Endothelial cell (in vitro differentiated cells): ENCODE measurements around the gene PTCD3. TPM values are rescaled to one million over a fixed set of nuclear protein-coding genes. Genes with fewer than 3 reads are reported as not detected.

Experiments used
- DNase-seq: peaks from one replicate; pipeline ENCODE4 v3.0.0; 2021; ENCODE audit warnings: low spot score
- H3K27ac Mint-ChIP-seq: one replicate; pipeline ENCODE4 v1.8.0; 2021; ENCODE audit warnings: mixed read lengths, inconsistent platforms; ENCODE audit not compliant: unreplicated experiment
- H3K27me3 Mint-ChIP-seq: one replicate; pipeline ENCODE4 v1.8.0; 2021; ENCODE audit warnings: mild to moderate bottlenecking, moderate library complexity, mixed read lengths, inconsistent platforms; ENCODE audit not compliant: unreplicated experiment
- H3K36me3 Mint-ChIP-seq: one replicate; pipeline ENCODE4 v1.8.0; 2021; ENCODE audit warnings: mild to moderate bottlenecking, low read depth, mixed read lengths, inconsistent platforms; ENCODE audit not compliant: unreplicated experiment
- H3K4me1 Mint-ChIP-seq: one replicate; pipeline ENCODE4 v1.8.0; 2021; ENCODE audit warnings: mild to moderate bottlenecking, mixed read lengths, inconsistent platforms; ENCODE audit not compliant: unreplicated experiment
- H3K4me3 Mint-ChIP-seq: one replicate; pipeline ENCODE4 v1.8.0; 2021; ENCODE audit warnings: mild to moderate bottlenecking, mixed read lengths, inconsistent platforms; ENCODE audit not compliant: unreplicated experiment
- H3K9me3 Mint-ChIP-seq: one replicate; pipeline ENCODE4 v1.8.0; 2021; ENCODE audit warnings: mixed read lengths, inconsistent platforms; ENCODE audit not compliant: unreplicated experiment
- total RNA-seq: library from RNA; stranded (reverse); fragmentation: NEBNext Ultra II Directional; extraction: Animal tissue kit (Norgen Biotek cat#: 25700); gene quantifications from one replicate; pipeline ENCODE4 v1.2.1, GENCODE V29; 2021; ENCODE audit not compliant: unreplicated experiment
- TF ChIP-seq, protein P1 (sequence below): fragments of 200-600 bp; sonication (generic); IDR thresholded peaks from one replicate; pipeline ENCODE4 v1.5.0; 2021; ENCODE audit warnings: antibody characterized with exemption; ENCODE audit not compliant: unreplicated experiment

Gene PTCD3
- total RNA-seq, 1 donor from 2014 or later, result 80.9 TPM

DNA sequence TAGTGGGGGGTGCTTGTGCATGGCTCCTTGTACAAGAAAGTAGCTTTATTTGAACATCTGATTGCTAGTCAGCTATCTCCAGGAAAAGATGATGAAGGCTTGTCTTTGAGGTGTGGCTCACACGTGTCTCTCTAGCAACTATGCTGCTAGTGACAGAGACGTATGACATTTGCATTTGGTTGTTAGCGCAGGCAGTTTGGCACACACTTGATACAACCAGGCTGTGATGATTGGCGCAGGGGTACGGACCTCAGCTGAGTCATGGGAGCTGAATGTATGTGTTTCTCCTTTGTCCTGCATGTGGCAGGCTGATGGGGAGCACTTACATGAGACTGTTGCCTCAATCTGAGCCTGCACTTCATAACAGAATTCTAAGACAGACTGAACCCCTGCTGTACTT, 29.6 kb downstream of the PTCD3 start:
- Mint-ChIP-seq H3K36me3 (peaks cover 37% of the 10 kb centered on the region), H3K27ac (no peak overlapping the region), H3K9me3 (no peaks in the 10 kb centered on the region), H3K27me3 (peaks cover 1% of the 10 kb centered on the region), H3K4me3 (no peak overlapping the region), H3K4me1 (no peaks in the 10 kb centered on the region)
- DNase-seq, result no peak
- TF ChIP-seq, protein P1, sequence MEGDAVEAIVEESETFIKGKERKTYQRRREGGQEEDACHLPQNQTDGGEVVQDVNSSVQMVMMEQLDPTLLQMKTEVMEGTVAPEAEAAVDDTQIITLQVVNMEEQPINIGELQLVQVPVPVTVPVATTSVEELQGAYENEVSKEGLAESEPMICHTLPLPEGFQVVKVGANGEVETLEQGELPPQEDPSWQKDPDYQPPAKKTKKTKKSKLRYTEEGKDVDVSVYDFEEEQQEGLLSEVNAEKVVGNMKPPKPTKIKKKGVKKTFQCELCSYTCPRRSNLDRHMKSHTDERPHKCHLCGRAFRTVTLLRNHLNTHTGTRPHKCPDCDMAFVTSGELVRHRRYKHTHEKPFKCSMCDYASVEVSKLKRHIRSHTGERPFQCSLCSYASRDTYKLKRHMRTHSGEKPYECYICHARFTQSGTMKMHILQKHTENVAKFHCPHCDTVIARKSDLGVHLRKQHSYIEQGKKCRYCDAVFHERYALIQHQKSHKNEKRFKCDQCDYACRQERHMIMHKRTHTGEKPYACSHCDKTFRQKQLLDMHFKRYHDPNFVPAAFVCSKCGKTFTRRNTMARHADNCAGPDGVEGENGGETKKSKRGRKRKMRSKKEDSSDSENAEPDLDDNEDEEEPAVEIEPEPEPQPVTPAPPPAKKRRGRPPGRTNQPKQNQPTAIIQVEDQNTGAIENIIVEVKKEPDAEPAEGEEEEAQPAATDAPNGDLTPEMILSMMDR, result no peak

DNA sequence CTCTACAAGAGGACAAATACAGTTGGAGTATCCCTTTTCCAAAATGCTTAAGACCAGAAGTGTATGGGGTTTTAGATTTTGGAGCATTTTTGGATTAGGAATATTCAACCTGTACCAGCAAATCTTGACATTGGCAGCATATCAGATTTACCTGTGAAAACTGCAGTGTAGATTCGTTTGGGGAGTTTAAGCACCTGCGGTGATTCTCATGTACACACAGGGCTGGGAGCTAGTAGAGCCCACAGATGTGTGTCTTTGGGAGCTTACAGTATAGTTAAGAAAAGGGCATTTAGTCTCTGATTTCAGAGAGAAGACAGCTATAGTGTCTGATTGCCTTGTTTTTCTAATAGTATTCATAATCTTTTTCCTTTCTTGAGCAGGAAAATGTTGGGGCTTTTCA, 30.1 kb downstream of the PTCD3 start:
- Mint-ChIP-seq H3K4me3 (no peak overlapping the region), H3K9me3 (no peaks in the 10 kb centered on the region), H3K36me3 (peaks cover 37% of the 10 kb centered on the region), H3K4me1 (no peaks in the 10 kb centered on the region), H3K27me3 (peaks cover 1% of the 10 kb centered on the region), H3K27ac (no peak overlapping the region)
- DNase-seq, result no peak
- TF ChIP-seq, protein P1, result no peak

DNA sequence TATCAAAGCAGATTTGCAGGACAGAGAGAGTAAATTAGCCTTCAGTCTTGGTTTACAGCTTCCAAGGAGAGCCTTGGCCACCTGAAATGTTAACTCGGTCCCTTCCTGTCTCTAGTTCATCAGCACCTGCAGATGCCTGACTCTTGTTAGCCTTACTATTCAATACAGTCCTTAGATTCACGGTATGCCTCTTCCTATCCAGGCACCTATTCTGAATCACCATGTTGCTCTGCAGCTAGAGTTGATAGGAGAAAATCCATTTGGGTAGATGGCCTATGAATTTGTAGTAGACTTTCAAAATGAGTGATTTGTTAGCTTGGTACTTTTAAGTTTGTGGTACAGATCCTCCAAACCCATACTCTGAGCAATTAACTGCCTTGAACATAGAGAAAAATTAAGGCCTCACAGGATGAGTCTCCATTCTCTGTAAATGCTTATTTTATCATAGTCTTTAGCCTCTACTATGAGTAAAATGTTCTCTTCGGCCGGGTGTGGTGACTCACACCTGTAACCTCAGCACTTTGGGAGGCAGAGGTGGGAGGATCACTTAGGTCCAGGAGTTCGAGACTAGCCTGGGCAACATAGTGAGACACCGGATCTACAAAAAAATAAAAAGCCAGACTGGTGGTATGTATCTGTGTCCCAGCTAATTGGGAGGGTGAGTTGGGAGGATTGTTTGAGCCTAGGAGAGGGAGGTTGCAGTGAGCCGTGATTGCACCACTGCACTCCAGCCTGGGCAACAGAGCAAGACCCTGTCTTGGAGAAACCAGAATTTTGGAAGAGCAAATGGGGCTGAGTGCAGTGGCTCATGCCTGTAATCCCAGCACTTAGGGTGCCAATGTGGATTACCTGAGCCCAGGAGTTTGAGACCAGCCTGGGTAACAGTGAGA, 32.9 kb downstream of the PTCD3 start:
- peaks cover 1% of the 10 kb centered on the region for H3K27me3 Mint-ChIP-seq
- no peak for DNase-seq
- H3K4me3 Mint-ChIP-seq, result no peak overlapping the region
- H3K9me3 Mint-ChIP-seq, result no peaks in the 10 kb centered on the region
- TF ChIP-seq, protein P1, result no peak
- H3K27ac Mint-ChIP-seq, result no peak overlapping the region
- H3K4me1 Mint-ChIP-seq, result no peaks in the 10 kb centered on the region
- H3K36me3 Mint-ChIP-seq, result peaks cover 37% of the 10 kb centered on the region

DNA sequence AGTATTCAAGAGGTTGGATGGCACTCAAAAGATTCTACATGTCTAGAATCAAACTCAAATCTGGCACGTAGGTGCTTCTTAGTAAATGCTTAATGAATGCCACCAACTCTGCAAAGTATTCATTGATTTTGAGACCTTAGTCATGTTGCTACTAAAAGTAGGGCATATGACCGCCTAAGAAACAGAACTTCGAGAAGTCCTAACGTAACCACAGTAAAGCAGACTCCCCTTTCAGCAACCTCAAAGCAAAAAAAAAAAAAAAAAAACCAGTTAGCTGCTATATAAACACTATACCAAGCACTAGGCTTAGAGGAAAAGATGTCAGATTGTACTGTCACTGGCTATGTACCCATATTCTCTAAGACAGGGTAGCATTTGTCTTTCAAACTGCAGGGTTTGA, 33.9 kb downstream of the PTCD3 start:
- no peak overlapping the region for H3K27ac Mint-ChIP-seq
- H3K27me3 Mint-ChIP-seq, result peaks cover 1% of the 10 kb centered on the region
- peaks cover 41% of the 10 kb centered on the region for H3K36me3 Mint-ChIP-seq
- no peak for DNase-seq
- TF ChIP-seq, protein P1, result no peak
- H3K4me3 Mint-ChIP-seq, result no peak overlapping the region
- no peaks in the 10 kb centered on the region for H3K9me3 Mint-ChIP-seq
- H3K4me1 Mint-ChIP-seq, result no peaks in the 10 kb centered on the region

DNA sequence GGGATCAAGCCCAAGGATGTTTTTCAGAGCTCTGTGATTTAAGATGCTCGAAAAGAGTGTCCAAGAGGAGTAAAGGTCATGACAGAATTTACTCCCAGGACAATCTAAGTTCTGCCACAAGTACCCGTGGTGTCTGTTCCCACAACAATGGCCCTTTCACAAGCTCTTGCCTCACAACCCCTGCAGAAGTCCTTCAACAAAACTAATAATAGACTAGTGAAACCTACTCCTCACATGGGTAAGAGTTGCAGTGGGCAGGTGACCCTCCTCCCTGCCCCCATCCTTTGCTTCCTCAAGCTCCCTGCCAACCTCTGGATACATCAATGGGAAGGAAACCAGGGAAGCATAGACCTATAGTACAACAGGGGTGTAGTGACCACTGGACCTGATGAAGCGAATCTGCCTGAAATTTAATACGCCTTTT, 34.9 kb downstream of the PTCD3 start:
- no peak for DNase-seq
- H3K27me3 Mint-ChIP-seq, result peaks cover 1% of the 10 kb centered on the region
- no peaks in the 10 kb centered on the region for H3K4me1 Mint-ChIP-seq
- TF ChIP-seq, protein P1, result no peak
- H3K9me3 Mint-ChIP-seq, result no peaks in the 10 kb centered on the region
- peaks cover 35% of the 10 kb centered on the region for H3K36me3 Mint-ChIP-seq
- H3K4me3 Mint-ChIP-seq, result no peak overlapping the region
- H3K27ac Mint-ChIP-seq, result no peak overlapping the region
